Epithelial cell of prostate (primary cell): ENCODE measurements around the gene CENPB.
A peak's percentile ranks its signal among the peaks of the same experiment; 100 is the strongest.

Experiments
- DNase-seq: peaks from one replicate; pipeline ENCODE4 v3.0.0-alpha.2; 2011; ENCODE audit warnings: low read depth, low spot score
- H3K27ac ChIP-seq: fragments of 450-650 bp; 2 replicates; pipeline ENCODE4 v1.5.1; 2017; ENCODE audit warnings: mild to moderate bottlenecking

CENPB gene

GRCh38 chr20:3753098-3753497, 33.4 kb downstream of the CENPB start:
- no peak for DNase-seq
- no peak overlapping the region for H3K27ac ChIP-seq

GRCh38 chr20:3752386-3752759, 34.2 kb downstream of the CENPB start:
- no peak overlapping the region for H3K27ac ChIP-seq
- no peak for DNase-seq

- DNase-seq: no peak
- no peak overlapping the region for H3K27ac ChIP-seq
Measured at GRCh38 chr20:3751675-3752385, 34.7 kb downstream of the CENPB start.

GRCh38 chr20:3751305-3751674, 35.2 kb downstream of the CENPB start:
- DNase-seq: no peak
- H3K27ac ChIP-seq: no peak overlapping the region

- DNase-seq: no peak
- no peak overlapping the region for H3K27ac ChIP-seq
Measured at GRCh38 chr20:3749689-3750531, 36.6 kb downstream of the CENPB start.

- DNase-seq: no peak
- no peak overlapping the region for H3K27ac ChIP-seq
Measured at GRCh38 chr20:3749087-3749688, 37.4 kb downstream of the CENPB start.

GRCh38 chr20:3748073-3748472, 38.5 kb downstream of the CENPB start:
- DNase-seq: no peak
- no peak overlapping the region for H3K27ac ChIP-seq

GRCh38 chr20:3747471-3747870, 39.1 kb downstream of the CENPB start:
- H3K27ac ChIP-seq: no peak overlapping the region
- no peak for DNase-seq

GRCh38 chr20:3745686-3746173, 40.8 kb downstream of the CENPB start:
- H3K27ac ChIP-seq: no peak overlapping the region
- DNase-seq: no peak

GRCh38 chr20:3744806-3745685, 41.5 kb downstream of the CENPB start:
- peak; percentile 37 for DNase-seq
- H3K27ac ChIP-seq: no peak overlapping the region

- no peak overlapping the region for H3K27ac ChIP-seq
- no peak for DNase-seq
Measured at GRCh38 chr20:3744037-3744436, 42.5 kb downstream of the CENPB start.

- DNase-seq: no peak
- H3K27ac ChIP-seq: no peak overlapping the region
Measured at GRCh38 chr20:3743251-3743650, 43.3 kb downstream of the CENPB start.

GRCh38 chr20:3741836-3742458, 44.6 kb downstream of the CENPB start:
- H3K27ac ChIP-seq: no peak overlapping the region
- DNase-seq: no peak

- H3K27ac ChIP-seq: no peak overlapping the region
- no peak for DNase-seq
Measured at GRCh38 chr20:3740615-3741301, 45.8 kb downstream of the CENPB start.

GRCh38 chr20:3739926-3740451, 46.6 kb downstream of the CENPB start:
- no peak overlapping the region for H3K27ac ChIP-seq
- DNase-seq: no peak

- H3K27ac ChIP-seq: no peak overlapping the region
- no peak for DNase-seq
Measured at GRCh38 chr20:3739054-3739925, 47.2 kb downstream of the CENPB start.

GRCh38 chr20:3738111-3739053, 48.2 kb downstream of the CENPB start:
- no peak for DNase-seq
- no peak overlapping the region for H3K27ac ChIP-seq
